GM21529 (cell line): Measurements from ENCODE around the gene PRRX2.

Experiments used
- ATAC-seq: cut with Tn5 transposase; IDR thresholded peaks from one replicate; pipeline ENCODE4 v1.9.1; 2021; ENCODE audit not compliant: unreplicated experiment

The PRRX2 gene

DNA sequence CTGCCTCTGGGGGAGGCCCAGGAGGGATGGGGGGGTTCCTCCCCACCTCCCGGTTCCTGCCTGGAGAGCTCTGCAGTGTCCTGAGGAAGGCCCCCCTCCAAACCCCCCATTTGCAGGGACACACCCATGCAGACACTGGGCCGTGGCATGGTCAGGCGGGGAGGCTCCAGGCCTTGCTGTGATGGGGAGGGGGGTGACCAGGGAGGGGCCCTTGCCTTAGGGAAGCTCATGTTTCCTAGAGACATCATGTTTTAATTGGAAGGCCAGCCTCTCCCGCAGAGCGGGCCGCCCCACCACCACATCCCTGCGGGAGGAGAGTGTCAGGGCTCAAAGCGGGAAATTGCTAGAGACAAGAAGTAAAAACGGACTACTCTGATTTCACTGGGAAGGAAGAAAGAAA is 12.0 kb downstream of the PRRX2 start:
- ATAC-seq = no peak

DNA sequence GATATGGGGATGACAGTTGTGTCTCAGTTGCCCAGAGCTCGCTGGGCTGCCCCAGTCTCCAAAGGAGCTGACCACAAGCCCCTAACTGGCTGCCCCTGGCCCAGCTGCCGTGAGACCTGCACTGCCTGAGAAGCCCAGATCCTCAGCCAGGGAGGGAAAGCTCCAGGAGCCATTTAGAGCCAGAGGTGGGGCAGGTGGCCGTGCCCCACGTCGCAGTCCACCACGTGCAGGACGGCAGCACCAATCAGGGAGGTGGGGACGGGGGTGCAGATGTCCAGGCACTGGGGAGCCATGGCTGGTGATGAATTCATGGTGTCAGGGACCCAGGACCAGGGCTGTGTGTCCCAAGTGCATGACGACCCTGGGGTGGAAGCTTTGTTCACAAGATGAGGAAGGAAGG is 13.4 kb downstream of the PRRX2 start:
- no peak for ATAC-seq

DNA sequence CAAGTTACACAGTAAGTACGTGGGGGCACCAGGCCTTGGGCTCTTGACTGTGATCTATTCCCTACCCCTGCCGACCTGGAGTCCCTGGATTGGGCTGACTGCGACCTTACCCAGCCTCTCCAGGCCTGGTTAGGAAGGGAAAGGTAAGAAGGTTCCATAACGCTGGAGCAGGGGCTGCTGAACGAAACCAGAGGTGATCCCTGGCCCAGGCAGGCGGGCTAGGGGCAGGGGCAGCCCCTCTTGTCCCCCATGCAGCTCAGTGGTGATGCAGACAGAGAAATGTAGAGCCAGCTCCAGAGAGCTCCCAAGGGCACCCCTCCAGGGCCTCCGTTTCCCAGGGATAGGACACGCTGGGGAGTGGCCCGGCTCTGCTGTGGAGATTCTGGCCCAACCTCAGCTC is 14.1 kb downstream of the PRRX2 start:
- no peak for ATAC-seq

- no peak for ATAC-seq
Observed at GRCh38 chr9:129681924-129682323, 16.5 kb downstream of the PRRX2 start.

DNA sequence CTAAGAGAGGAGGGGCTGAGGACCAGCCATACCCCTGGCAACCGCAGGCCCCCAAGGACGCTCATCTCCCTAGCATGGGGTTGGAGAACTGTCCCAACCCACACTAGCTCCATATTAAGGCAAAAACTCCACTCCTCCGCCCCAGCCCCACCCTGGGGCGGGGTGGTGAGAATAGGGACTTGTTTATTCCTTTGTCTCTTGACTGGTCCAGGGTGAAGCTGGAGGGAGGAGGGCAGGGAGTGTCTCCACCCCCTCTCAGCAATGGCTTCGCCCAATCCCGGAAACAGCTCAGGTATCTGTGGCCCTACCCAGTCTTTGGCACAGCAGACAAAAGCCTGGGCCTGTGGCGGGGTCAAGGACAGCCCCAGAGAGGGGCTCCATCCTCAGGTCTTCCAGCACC is 16.9 kb downstream of the PRRX2 start:
- no peak for ATAC-seq

DNA sequence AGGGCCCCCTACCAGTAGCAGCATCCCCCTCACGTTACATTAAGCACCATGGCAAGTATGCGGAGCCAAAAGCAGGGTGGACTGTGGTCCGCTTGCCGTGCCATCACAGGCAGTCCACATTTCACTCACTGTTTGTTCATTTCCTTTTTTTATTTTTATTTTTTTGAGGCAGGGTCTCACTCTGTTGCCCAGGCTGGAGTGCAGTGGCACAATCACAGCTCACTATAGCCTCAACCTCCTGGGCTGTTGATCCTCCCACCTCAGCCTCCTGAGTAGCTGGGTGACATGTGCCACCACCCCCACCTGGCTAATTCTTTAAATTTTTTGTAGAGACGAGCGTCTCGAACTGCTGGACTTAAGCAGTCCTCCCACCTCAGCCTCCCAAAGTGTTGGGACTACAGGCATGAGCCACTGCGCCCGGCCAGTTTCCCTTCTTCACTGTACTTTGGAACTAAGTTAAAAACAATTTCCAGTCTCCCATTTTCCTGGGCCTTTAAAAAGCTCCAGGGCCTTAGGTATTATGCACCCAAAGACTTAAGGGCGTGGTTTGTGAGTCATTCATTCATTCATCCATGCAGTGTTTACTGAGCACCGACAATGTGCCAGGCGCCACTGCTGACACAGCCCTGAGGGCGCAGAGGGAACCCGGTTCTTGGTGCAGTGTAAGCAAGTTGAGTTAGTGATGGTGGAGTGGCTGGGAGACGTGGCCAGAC is 19.9 kb downstream of the PRRX2 start:
- ATAC-seq = no peak

DNA sequence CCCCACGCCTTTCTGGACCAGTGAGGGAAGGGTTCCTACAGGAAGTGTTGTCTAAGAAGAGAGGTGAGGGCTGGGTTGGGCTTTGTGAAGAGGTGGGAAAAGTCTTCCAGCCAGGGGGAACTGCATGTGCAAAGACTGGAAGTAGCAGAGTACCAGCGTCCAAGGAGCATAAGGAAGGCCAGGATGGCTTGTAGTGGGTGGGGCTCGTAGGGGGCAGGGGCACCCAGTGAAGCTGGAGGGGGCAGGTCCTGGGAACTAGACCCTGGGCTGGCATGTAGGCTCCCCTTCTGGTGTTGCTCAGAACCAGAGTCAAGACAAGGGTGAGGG is 20.4 kb downstream of the PRRX2 start:
- no peak for ATAC-seq

- ATAC-seq = no peak
Observed at GRCh38 chr9:129686736-129687135, 21.3 kb downstream of the PRRX2 start.

DNA sequence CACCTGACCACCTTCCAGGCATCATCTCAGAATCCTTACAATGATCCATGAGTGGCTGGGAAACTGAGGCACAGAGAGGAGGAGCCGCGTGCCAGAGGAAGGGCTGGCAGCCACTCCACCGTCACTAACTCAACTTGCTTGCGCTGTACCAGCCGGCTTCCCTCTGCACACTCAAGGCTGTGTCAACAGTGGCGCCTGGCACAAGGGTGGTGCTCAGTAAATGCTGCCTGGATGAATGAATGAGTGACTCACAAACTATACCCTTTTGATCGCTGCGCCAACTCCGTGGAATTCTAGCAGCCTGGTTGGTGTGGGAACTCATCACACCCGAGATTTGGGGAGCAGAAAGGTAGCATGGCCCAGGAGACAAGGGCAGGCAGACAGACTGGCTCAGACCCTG is 21.9 kb downstream of the PRRX2 start:
- no peak for ATAC-seq

DNA sequence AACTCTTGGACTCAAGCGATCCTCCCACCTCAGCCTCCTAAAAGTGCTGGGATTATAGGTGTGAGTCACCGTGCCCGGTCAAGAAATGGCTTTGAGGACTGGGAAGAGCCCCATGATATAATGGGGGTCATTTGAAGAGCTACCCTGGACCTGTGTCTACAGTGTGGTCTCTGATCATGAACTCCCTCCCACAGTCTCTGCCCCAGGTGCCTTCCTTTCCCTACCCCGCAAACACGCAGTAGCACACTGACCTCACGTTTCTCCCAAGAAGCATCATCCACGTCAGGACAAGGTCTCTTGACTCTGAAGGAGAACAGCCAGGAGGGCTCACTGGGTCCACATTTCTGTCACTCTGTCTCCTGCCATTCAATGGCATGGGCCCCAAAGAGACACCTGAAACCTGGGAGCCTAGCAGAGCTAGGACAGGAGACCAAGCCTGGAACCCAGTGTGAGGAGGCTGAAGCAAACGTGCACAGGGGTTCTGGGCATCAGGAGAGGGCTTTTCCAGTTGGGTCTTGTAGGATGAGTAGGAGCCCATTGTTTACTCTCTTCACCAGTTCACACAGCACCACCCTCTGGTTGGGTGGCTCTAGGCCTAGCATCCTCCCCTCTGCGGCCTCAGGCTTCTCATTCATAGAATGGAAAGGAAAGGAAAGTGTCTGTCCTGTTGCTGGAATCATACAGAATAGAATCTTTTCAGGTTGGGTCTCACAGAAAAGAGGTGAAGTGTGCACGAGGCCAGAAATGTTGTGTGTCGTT is 23.0 kb downstream of the PRRX2 start:
- no peak for ATAC-seq

DNA sequence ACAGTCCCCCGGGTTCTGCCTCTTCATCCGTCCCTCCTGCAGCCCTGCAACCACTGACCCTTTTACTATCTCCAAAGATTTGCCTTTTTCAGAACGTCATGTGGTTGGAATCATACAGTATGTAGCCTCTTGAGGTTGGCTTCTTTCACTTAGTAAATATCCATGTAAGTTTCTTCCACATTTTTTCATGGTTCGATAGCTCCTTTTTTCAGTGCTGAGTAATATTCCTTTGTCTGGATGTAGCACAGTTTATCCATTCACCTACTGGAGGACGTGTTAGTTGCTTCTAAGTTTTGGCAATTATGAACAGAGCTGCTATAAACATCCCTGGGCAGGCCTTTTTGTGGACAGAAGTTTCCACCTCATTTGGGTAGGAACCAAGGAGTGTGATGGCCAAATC is 27.1 kb downstream of the PRRX2 start:
- ATAC-seq = no peak

DNA sequence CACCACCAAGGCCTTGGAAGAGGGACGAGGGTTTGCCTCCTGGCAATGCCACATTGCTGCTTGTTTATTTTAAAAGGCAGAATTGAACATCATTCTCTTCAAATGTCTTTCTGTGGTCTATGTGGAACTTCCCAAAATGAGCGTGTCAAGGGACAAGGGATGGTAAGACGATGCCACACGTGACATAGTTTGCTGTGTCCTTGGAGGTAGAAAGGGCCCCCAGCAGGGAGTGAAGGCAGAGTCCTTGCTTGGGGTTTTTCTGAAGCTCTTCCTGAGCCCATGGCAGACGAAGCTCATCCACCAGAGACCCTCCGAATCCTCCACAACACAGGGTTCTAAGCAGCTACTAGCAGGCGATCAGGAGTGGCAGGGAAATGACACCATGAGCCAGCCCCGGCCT is 28.3 kb downstream of the PRRX2 start:
- no peak for ATAC-seq

DNA sequence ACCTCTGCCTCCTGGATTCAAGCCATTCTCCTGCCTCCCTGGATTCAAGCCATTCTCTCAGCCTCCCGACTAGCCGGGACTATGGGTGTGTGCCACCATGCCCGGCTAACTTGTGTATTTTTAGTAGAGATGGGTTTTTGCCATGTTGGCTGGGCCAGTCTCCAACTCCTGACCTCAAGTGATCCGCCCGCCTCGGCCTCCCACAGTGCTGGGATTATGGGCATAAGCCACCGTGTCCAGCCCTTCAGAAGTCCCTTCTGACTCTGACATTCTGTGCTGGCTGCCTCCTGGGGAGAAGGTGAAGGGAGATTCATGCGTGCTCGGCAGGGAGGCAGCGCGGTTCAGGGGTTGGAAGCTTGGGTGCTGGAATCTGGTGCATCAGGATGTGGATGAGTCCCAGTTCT is 28.8 kb downstream of the PRRX2 start:
- no peak for ATAC-seq

- no peak for ATAC-seq
Observed at GRCh38 chr9:129695870-129696269, 30.4 kb downstream of the PRRX2 start.

DNA sequence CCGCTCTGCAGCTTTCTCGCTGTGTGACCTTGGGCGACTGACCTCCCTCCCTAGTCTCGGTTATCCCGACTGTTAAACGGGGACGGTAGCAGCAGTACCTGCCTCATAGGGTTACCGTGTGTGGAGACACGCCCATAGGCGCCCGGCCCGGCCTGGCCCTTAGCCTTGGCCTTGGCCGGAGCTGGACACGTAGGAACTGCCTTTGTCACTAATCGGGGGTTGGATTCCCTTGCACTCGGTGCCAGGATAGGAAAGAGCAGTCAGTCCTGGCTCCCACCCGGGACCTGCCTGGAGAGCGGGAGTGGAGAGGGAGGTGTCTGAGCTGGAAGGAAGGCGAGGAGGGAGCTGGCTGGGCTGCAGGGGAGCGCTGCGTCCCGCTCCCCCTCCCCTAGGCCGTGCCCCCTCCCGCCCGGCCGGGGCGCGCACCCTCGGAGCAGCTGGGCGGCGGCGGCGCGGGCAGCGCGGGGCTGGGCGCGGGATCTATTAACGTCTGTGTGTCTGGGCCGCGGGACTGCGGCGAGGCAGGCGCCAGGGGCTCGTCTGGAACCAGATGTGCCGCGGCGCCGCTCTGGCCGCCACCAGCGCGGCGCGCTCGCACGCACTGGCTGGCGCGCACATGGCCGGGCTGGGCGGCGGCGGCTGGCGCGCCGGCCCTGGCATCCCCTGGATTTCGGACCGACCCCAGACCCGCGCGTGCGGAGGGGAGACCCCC is 31.7 kb downstream of the PRRX2 start:
- ATAC-seq = no peak

GRCh38 chr9:129697656-129698253 is 32.3 kb downstream of the PRRX2 start:
- no peak for ATAC-seq

- no peak for ATAC-seq
Observed at GRCh38 chr9:129698254-129698757, 32.9 kb downstream of the PRRX2 start.

DNA sequence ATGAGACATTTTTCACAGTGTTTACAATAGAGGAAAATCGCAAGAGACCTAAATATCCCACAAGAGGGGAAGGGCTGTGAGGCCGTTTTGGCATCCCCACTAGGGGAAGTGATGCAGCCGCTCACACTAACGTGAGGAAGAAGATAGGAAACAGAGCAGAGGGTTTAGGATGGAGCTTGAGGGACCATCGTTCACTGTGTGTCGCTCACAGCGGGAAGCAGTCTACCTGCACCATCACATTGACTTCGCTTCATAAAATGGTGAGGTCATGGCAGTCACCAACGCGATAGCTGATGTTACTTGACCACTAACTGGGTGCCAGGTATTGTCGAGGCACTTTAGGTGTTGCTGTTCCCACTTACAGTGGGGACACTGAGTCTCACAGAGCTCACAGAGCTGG is 35.6 kb downstream of the PRRX2 start:
- no peak for ATAC-seq

DNA sequence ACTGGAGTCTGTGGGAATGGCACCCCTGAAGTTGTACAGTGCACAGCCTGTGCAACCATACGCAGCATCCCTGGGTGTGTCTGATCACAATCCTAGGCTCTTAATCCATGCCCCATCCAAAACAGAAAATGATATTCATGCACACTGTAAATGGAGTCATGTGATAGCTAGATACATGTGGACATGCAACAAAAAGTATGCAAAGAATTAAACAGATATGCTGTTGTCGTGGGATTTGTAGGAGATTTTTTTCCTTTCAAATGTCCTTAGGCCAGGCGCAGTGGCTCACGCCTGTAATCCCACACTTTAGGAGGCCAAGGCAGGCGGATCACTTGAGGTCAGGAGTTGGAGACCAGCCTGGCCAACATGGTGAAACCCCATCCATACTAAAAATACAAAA is 36.1 kb downstream of the PRRX2 start:
- no peak for ATAC-seq

- no peak for ATAC-seq
Observed at GRCh38 chr9:129702589-129703520, 37.4 kb downstream of the PRRX2 start.
